ENCODE measurements around the gene MAPK10. TPM values are rescaled to one million over a fixed set of nuclear protein-coding genes. Genes with fewer than 3 reads are reported as not detected.

MAPK10 gene
- total and polyA plus RNA-seq, 10 of the 15 experiments (the other 5 are each of a cell fraction or from before 2014, with no cell fraction given), result 1.1 to 4.2 (median 2.4) TPM

- SMC1A ChIA-PET (ENCODE audit: uncharacterized antibody, unreplicated experiment), result interaction anchor here (0.6 to 0.9 kb wide), 2 partner anchors 38 to 133 kb away, joined by 3 read pairs; no protein-coding TSS in a partner anchor
- no peak overlapping the region for H3K27ac ChIP-seq (ENCODE audit: control insufficient read depth, insufficient read depth)
- H3K4me1 ChIP-seq (ENCODE audit: control insufficient read depth, insufficient read depth, low read length), result no peaks in the 10 kb centered on the region
- no peak overlapping the region for H3K4me2 ChIP-seq (ENCODE audit: control insufficient read depth, insufficient read depth)
- no peaks in the 10 kb centered on the region for H4K20me1 ChIP-seq (ENCODE audit: control insufficient read depth, insufficient read depth)
- ATAC-seq (no peak), FAIRE-seq (no peak), DNase-seq (ENCODE audit: low read depth, low spot score) (no peak)
- intact Hi-C loops (cut with micrococcal nuclease; ENCODE audit: unreplicated experiment) (no loop called here), in situ Hi-C loops (cut with MboI) (no loop called here)
- no peaks in the 10 kb centered on the region for H3K79me2 ChIP-seq (ENCODE audit: control insufficient read depth, insufficient read depth, low read length)
- no peaks in the 10 kb centered on the region for H3K36me3 ChIP-seq (ENCODE audit: control insufficient read depth in 2 of 2, insufficient read depth in 2 of 2, low read length in 1 of 2)
- POLR2A ChIA-PET, result no interaction called here
- WGBS (ENCODE audit: insufficient coverage, insufficient replicate concordance, low lambda C conversion rate, missing lambda C conversion rate), result 68% methylated on average over 3 of the region's 3 CpGs
- no peak overlapping the region for H3K4me3 ChIP-seq
- no peak overlapping the region for H2AFZ ChIP-seq (ENCODE audit: control insufficient read depth, low read depth, low read length)
- TF ChIP-seq TCF12 (IDR thresholded peaks at IDR 0.05; ENCODE audit: low read depth, low read length), result no peak
- no peak for TF ChIP-seq KAT2A (conservative IDR thresholded peaks at IDR 0.05; ENCODE audit: control insufficient read depth, low read depth, low read length)
- no peak for TF ChIP-seq ETV6 (conservative IDR thresholded peaks at IDR 0.05 in 1 of 2, IDR thresholded peaks at IDR 0.05 in 1 of 2; ENCODE audit: borderline replicate concordance in 1 of 2, low read depth in 1 of 2)
- TF ChIP-seq PAX8 (IDR thresholded peaks at IDR 0.05), result no peak
- no peak for TF ChIP-seq TCF3 (IDR thresholded peaks at IDR 0.05; ENCODE audit: borderline replicate concordance, insufficient read depth, low read depth, low read length)
- no peak for TF ChIP-seq SMC3 (IDR thresholded peaks at IDR 0.05; ENCODE audit: borderline replicate concordance, low read length)
- TF ChIP-seq RUNX3 (IDR thresholded peaks at IDR 0.05; ENCODE audit: low read length), result no peak
- no peak for TF ChIP-seq PKNOX1 (IDR thresholded peaks at IDR 0.05)
- no peak for TF ChIP-seq RFX5 (IDR thresholded peaks at IDR 0.05; ENCODE audit: low read depth, low read length)
- no peak for TF ChIP-seq DPF2 (IDR thresholded peaks at IDR 0.05)
- H3K27me3 ChIP-seq (replicated peaks in 1 of 2; ENCODE audit: control insufficient read depth in 2 of 2, insufficient read depth in 2 of 2, low read length in 1 of 2), result no peaks in the 10 kb centered on the region
- BruUV-seq (replicated peaks), result no TSS peak
- H3K9me3 ChIP-seq (replicated peaks; ENCODE audit: control insufficient read depth, insufficient read depth, low read length), result no peaks in the 10 kb centered on the region
- no peak overlapping the region for H3K9ac ChIP-seq (ENCODE audit: control insufficient read depth, insufficient read depth, low read length)
- CTCF ChIA-PET, result interaction anchor here (1.1 kb wide), 1 partner anchor 255 kb away, joined by 3 read pairs; no protein-coding TSS in a partner anchor
- RAD21 ChIA-PET (ENCODE audit: unreplicated experiment), result interaction anchor here (0.6 to 1.4 kb wide), 2 partner anchors 198 to 1135 kb away, joined by 3 to 4 read pairs; no protein-coding TSS in a partner anchor
These were observed 59.3 kb downstream of the MAPK10 start for GRCh38 chr4:86300516-86300915.

Measured in GM12878 (cell line).